D721Med (cell line): ENCODE measurements around the gene EIF4G3.

Source experiments
- DNase-seq: peaks from one replicate; pipeline ENCODE4 v3.0.0; 2011; ENCODE audit warnings: low spot score; ENCODE audit not compliant: insufficient read length
- FAIRE-seq: peaks from 2 replicates; lab custom pipeline; 2011; peaks lifted over from hg19 to GRCh38; lab: Jason Lieb, UNC
- CTCF ChIP-seq: IDR thresholded peaks from 2 replicates; pipeline ENCODE4 v1.5.1; 2012; ENCODE audit warnings: mild to moderate bottlenecking, control low read depth; ENCODE audit not compliant: insufficient read depth; ENCODE audit errors: missing control alignments

The EIF4G3 gene

DNA sequence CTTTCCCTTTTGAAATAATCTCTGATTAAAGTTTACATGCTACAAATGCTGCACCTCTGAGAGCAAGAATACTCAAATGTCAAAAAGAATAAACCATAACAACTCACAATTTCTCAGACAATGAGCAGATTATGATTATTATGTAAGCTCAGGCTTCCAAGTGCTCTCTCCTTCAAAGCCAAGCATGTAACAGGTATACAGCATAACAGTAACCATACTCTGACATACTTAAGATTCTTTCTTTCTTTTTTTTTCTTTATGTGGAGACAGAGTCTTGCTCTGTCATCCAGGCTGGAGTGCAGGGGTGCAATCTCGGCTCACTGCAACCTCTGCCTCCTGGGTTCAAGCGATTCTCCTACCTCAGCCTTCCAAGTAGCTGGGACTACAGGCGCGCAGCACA, 155.4 kb downstream of the EIF4G3 start:
- no peak for TF ChIP-seq CTCF
- no peak for DNase-seq
- FAIRE-seq = no peak

GRCh38 chr1:21020151-21020550, 156.5 kb downstream of the EIF4G3 start:
- FAIRE-seq (no peak), DNase-seq (no peak)
- no peak for TF ChIP-seq CTCF

- FAIRE-seq (no peak), DNase-seq (no peak)
These were observed 158.0 kb downstream of the EIF4G3 start for GRCh38 chr1:21018673-21019072.

DNA sequence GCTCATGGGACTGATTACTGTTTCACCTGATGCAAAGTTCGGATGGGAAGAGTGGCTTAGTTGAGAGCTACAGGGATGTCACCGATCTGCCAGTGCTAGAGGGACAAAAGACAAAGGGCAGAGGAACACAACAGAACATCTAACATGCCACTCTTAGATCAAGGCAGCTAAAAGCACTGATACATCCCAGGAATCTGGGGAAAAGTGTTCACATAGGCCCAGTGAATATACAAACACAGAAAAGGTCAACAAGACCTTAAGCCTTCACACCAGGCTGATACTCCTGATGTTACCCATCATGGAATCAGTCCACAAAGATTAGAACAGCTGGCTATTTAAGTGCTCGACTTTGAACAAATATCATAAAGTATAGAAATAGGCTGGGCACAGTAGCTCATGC, 163.2 kb downstream of the EIF4G3 start:
- FAIRE-seq (no peak), DNase-seq (no peak)
- TF ChIP-seq CTCF = no peak

More at GRCh38 chr1:21018673-21019072, 158.0 kb downstream of the EIF4G3 start:
- no peak for TF ChIP-seq CTCF

GRCh38 chr1:21012937-21013336, 163.8 kb downstream of the EIF4G3 start:
- TF ChIP-seq CTCF = no peak
- FAIRE-seq = no peak
- DNase-seq = no peak

- DNase-seq (no peak), FAIRE-seq (no peak)
- TF ChIP-seq CTCF = no peak
These were observed 168.8 kb downstream of the EIF4G3 start for GRCh38 chr1:21007876-21008275.

- DNase-seq (no peak), FAIRE-seq (no peak)
- TF ChIP-seq CTCF = no peak
These were observed 171.0 kb downstream of the EIF4G3 start for GRCh38 chr1:21005466-21006239.
